Activated CD8-positive, alpha-beta memory T cell treated with anti-CD3 and anti-CD28 coated beads, Interleukin-2, amount 50 U/mL, for 4 hours (primary cell): ENCODE data around the gene MTF1.
"Not testable (repeated sequence)": the region's sequence is repeated elsewhere in the genome, so short reads cannot be mapped to it uniquely, and the experiment has no call there.

Experiments used
- DNase-seq: peaks from one replicate; pipeline ENCODE4 v3.0.0-alpha.2; 2020

The MTF1 gene

DNA sequence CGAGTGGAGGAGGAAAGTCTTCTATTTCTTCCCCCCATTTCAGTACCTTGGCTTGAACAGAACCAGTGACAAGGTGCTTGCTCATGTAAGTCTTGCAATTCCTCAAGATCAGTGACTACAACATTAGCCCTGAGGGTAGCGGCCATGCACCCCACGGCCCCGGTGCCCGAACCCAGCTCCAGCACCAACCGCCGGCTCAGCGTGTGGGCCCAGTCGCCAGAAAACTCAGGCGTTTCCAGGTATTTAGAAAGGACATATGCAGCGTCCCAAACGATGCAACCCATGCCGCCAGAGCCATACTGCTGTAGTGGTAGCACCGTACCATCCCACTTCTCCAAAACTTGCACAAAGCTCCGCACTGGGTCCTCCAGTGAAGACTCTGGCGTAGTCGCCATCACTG lies 76.9 kb downstream of the MTF1 start:
- no peak for DNase-seq

DNA sequence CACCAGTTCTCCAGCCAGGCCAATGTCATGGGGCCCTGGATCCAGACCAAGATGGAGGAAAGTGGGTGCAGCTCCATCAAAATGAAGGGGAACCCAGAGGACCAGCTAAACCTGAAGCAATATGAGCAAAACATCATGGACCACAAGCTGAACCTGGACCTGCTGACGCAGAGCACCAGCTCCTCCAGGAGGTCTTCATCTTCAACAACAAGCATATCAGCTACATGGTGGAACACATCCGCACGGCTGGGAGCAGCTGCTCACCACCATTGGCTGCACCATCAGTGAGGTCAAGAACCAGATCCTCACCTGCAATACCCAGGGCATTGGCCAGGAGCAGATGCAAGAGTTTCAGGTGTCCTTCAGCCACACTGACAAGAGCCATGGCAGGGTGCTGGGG lies 80.7 kb downstream of the MTF1 start:
- DNase-seq, result no peak

DNA sequence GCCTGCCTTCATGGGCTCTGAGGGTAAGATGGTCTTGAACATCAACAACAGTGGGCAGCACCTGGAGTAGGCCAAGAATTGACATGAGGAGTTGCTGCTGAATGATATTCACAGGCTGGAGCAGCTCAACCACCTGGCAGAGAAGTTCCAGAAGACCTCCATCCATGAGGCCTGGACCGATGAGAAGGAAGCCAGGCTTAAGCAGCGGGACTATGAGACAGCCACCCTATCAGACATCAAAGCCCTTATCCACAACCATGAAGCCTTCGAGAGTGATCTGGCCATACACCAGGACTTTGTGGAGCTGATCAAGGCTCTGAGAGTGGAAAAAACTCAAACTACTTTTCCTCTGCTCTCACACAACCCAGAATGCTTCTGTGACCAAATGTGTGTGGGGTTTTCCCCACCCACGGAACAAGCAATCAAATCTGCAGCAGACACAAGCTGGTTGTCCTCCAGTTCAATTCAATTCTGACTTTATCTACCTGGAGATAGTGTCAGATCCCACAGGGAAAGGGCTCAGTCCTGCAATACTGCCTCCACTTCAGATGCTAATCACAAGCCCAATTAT lies 82.4 kb downstream of the MTF1 start:
- DNase-seq, result no peak

DNA sequence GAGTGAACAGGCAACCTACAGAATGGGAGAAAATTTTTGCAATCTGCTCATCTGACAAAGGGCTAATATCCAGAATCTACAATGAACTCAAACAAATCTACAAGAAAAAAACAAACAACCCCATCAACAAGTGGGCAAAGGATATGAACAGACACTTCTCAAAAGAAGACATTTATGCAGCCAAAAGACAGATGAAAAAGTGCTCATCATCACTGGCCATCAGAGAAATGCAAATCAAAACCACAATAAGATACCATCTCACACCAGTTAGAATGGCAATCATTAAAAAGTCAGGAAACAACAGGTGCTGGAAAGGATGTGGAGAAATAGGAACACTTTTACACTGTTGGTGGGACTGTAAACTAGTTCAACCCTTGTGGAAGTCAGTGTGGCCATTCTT lies 88.0 kb downstream of the MTF1 start:
- DNase-seq, result not testable (repeated sequence)

DNA sequence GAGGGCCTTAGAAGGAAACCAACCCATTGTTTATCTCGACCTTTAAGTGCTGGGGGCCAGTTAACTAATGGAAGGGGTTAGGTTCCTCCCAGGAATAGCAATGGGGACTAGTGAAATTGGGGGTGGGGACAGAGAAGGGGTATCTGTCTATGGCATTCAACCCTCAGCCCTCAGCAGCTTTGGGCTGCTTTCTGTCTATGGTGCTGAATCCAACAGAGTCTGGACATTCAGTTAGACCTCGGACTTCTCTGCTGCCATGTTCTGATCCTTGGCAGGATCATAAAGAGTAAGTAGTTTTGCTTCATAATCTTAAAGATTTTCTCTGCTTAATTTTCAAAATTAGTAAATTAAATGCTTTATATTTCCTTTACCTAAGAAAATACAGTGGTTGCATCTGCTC lies 91.9 kb downstream of the MTF1 start:
- no peak for DNase-seq

DNA sequence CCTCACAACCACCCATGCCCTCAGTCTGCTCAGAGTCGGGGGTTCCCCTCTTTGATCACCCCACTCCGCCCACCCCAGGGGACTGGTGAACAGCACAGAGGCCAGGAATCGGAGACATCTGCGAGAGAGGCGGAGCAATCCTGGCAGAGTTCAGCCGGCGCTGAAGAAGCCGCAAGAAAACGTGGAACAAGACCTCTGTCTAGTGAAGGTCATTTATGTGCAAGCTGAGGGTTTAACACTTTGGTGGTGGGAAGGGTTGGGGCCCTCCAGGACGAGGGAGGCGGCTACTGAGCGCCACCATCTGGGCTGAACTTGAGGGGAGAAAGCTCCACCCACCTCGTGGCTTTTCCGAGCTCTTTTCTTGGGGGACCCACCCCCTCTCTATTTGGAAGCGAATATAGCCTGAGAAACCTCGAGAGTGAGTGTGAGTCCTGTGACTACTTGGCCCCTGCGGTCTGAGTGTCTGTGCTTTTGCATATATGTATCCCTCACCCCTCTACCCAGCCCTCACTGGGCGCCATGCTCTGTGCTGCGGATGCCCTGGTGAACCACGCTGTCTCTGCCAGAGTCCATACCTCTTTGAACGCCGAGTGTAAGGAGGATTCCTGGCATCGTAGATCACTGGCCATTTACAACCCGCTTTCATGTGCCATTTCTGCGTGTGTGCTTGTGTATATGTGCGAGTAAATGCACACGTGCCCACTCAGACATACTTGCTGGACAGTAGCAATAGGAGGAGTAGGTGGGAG lies 93.3 kb downstream of the MTF1 start:
- no peak for DNase-seq

DNA sequence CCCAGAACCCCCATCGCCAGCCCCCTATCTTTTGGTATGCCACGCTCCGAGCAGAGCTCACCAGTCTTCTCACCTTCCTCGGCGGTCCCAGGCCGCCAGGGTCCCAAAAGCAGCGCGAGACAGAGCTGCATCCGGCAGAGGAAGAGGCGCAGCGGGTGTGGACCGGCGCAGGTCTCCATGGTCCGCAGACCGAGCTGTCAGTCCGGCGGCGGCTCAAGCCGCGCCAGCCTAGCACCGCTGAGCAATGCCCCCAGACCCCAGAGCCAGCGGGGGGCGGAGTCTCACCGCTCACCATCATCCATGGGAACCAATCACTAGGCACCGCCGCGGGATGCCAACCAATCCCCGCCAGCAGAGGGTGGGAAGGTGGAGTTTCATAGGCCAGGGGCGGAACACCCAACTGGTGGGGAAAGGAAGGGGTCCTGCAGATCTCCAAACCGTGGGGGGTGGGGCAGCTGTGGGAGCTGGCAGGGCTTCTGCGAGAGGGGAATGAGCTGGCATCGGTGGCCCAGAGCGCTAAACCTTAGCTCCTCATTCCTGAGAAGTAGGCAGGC lies 94.4 kb downstream of the MTF1 start, which contains the start of gene EPHA10:
Gene EPHA10 (minus strand): TSS at position 233 of the 554 bp plus-strand sequence. CDS start 54 bp downstream, at position 179.
- no peak for DNase-seq

DNA sequence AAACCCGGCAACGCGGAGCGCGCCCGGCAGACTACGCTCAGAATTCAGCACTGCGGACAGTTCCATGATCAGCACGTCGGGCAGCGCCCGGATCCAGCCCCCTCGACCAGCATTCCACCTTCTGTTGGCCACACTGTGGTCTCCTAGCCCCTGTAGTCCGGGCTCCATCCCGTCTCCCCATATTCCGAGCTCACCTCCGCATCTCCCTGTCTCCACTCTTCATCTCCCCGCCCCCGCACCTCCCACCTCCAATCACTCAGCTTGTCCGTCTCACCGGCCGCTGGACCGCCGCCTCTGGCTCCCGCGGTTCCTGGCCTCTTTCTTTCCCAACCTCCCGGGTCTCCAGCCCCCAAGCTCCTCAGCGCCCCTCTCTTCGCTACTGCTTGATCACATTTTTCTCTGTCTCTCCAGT lies 95.0 kb downstream of the MTF1 start:
- DNase-seq, result no peak

DNA sequence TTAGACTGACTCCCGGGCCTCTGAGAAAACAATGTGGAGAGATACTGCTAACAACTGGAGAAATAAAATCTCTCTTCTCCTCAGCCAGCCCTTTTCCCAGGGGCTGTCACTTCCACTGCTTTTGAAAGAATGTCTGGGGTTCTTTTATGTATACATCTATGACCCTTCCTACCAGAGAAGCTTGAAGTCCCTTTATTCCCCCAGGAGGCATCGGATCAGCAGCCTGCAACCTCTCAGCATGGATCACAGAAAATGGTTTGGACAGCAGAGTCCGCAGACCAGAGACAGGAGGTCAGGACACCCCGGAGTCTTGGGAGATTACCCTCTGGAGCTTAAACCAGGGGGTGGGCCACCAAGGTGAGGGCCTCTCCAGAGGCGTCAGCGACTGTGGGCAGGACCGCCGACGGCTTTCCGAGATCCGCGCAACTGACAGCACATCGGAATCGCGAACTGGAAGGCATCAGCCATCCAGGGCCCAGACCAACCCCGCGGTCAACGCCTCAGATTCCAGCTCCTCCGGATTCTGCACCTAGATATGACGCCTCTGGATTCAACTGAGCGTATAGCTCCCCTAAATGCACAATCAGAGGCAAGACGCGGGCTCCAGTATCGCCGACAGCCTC lies 95.5 kb downstream of the MTF1 start:
- no peak for DNase-seq

DNA sequence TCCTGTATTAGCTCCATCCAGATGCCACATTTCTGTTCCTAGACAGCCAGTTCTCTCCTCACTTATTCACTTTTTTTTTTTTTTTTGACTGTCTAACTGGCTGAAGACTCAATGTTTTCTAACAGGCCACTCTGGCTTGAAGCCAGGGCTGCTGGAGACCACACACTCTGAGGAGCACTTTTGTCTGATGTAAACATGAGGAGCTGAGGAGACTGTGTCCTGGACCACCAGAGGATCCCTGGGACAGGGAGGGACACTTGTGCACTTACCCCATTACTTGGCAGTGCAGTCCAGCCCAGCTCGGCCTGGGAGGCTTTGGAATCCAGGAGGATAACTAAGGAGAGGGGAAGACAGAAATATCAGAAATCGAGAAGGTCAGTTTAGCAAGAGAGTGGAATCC lies 96.9 kb downstream of the MTF1 start:
- no peak for DNase-seq

DNA sequence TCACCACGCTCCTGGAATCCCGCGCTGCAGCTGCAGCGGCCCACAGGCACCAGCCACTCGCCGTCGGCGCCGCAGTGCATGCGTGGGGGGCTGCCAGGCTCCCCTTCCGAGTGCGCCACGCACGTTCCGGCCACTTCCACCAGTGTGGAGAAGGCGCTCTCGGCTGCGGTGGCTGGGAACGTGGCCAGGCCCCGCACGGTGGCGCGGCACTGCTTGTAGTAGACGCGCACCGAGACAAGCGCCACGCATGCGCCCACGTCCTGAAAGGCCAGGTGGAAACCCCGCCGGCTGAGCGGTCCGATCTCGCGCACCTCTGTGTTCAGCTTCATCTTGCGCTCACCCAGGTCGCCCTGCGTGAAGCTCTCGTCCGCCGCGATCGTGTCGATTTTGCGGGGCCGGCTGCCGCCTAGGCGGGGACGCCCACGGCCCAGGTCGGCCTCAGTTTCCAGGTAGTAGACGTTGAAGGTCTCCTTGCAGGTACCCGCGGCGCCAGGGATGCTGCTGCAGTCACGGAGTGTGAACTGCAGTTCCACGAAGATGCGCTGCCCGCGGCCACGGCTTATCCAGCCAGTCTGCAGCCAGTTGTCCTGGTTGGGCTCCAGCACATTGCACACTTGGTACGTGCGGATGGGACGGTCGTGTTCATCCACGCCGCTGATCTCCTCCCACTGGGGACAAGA lies 97.8 kb downstream of the MTF1 start:
- DNase-seq, result no peak
